ENCODE measurements around the gene DCLK2.

The DCLK2 gene

DNA sequence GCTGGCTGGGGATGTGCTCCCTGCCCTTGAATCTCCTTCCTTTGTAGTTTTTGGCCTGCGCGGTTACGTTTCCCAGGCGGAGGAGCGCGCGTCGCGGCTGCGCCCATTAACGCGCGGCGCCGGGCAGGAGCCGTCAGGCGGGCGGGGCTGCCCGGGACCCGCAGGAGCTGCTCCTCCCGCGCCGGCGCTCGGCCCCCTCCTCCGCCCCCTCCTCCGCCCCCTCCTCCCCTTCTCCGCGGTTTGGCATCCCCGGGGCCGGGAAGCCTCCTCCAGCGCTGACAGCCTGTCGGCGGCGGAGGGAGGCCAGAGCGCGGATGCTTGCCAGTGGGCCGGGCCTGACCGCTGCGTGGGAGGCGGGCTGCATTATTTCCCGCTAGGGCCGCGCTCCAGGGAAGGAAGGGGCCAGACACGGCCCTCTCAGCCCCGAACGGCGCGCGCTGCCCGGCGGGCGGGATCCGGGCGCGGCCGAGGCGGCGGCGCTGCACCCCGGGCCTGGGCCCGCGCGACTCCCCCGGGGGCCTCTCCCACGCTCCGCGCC lies at the start of gene DCLK2:
Gene DCLK2, plus strand, starts transcription at position 405 of the 538 bp plus-strand sequence. CDS start 583 bp downstream, outside the sequence.
- TF ChIP-seq POLR2A (IDR thresholded peaks at IDR 0.05; ENCODE audit: low read depth, low read length), result peak; percentile 56
- FAIRE-seq, result no peak
- peak; percentile 53 for DNase-seq (ENCODE audit: insufficient read length, low spot score)

DNA sequence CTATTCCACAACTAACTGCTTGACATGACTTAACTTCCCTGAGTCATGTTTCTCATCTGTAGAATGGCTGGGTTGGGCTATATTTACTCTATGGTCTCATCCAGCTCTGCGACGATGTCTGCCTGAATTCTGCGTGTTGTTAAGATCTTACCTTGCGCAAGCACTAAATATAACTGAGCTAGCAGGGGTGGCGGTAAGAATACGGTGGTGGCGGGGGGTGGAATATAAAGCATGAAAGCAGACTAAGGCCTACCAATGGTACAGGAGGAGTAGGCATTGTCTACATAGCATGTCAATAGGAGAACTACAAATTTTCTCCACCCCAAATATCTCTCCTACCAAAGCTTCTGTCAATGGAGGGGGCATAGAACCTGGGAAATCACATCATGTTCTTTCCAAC lies 45.7 kb upstream of the DCLK2 start:
- no peak for TF ChIP-seq POLR2A (IDR thresholded peaks at IDR 0.05; ENCODE audit: low read depth, low read length)
- DNase-seq (ENCODE audit: insufficient read length, low spot score) (no peak), FAIRE-seq (no peak)

DNA sequence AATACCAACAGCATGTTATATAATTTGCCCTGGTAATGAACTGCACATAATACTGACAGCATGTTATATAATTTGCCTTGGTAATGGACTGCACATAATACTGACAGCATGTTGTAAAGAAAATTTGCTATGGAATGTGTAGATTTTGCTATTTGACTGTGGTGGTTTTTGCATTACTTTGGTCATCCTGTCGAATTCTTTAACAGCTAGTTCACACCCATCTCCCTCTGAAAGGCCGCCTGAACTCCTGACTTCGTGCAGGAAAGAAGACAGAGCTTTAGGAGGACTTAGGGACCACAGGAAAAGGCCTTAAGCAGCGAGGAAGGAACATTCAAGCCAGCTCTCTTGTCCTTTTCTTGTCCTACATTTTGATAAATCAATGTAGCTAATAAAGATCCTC lies 45.2 kb upstream of the DCLK2 start:
- no peak for FAIRE-seq
- TF ChIP-seq POLR2A (IDR thresholded peaks at IDR 0.05; ENCODE audit: low read depth, low read length), result no peak
- no peak for DNase-seq (ENCODE audit: insufficient read length, low spot score)

GRCh38 chr4:150033901-150034300 lies 44.3 kb upstream of the DCLK2 start:
- FAIRE-seq, result no peak

DNA sequence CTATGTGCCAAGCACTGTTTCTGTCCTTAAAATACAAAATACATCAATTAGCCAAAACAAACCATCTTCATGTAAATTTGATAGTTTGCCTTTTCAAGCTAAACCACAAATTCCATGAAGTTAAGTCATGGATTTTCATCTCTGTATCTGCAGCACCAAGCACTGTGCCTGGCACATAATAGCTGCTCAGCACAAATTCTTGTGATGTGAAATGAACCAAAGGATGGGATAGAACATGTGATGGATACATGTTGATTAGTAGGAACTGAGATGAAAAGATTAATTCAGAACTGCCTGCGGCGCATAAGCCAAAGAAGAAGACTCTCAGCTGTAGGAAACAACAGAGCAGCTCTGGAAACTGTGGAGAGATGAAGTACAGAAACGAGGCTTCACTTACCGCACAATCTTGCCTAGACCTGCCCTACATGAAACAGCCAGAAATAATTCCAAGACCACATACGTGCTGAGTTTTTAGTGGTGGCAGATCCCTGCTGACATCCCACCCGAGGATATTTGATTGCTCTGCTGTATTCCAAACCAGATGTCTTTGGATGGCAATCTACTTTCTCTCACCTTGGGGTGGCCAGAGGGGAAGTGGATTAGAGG lies 40.9 kb upstream of the DCLK2 start:
- no peak for TF ChIP-seq POLR2A (IDR thresholded peaks at IDR 0.05; ENCODE audit: low read depth, low read length)
- FAIRE-seq (no peak), DNase-seq (ENCODE audit: insufficient read length, low spot score) (no peak)

More at GRCh38 chr4:150033901-150034300, 44.3 kb upstream of the DCLK2 start:
- TF ChIP-seq POLR2A (IDR thresholded peaks at IDR 0.05; ENCODE audit: low read depth, low read length), result no peak
- no peak for DNase-seq (ENCODE audit: insufficient read length, low spot score)

DNA sequence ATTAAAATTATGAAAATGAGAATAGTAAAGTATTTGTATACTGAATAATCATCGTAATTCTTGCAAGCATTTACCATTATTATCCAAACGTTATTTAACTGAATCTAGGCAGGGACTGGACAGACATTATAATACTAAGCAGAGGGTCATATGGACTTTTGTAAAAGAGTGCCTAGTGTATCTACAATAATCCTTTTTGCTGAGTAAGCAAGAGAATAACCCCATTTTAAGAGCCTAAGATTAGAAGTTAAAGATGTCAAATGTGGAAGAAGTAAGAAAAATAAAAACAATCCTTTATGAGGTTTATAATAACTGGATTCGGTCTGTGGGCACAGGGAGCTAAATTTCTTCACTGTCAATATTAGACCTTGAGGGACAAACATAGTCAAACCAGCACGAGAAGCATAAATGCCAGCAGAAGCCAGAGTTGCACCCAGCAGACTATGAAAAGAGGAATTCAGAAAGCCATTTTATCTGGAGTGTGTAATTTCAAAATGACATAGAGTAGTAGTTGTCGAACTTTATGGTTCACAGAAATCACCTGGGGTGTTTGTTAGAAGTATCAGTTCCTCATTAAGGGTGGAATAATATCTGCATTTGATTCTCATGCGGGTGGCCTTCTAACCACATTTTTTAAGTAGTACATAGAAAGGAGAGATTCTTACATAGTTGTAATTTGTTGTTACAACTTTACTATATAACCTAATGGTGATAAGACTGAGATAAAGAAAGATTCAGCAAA lies 39.7 kb upstream of the DCLK2 start:
- FAIRE-seq (no peak), DNase-seq (ENCODE audit: insufficient read length, low spot score) (no peak)
- no peak for TF ChIP-seq POLR2A (IDR thresholded peaks at IDR 0.05; ENCODE audit: low read depth, low read length)

- no peak for TF ChIP-seq POLR2A (IDR thresholded peaks at IDR 0.05; ENCODE audit: low read depth, low read length)
- no peak for DNase-seq (ENCODE audit: insufficient read length, low spot score)
Measured at GRCh38 chr4:150039274-150040127, 38.7 kb upstream of the DCLK2 start.

DNA sequence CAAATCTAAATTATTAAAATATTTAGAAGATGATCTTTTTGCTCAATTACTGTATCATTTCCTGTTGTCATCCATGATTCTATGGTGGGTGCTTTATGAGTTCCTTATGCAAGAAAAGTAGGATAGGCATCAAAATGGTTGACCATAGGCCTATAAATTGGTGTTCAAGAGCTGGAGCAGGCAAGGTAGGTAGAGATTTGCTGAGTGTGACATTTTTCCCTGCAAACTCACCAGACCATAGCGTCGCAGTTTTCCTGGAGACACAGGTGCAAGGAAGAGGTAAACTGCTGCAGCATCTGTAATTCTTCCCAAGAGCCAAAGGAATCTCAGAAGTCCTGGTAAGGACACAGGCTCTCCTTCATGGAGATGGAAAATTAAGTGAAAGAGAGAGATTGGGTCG lies 33.7 kb upstream of the DCLK2 start:
- DNase-seq (ENCODE audit: insufficient read length, low spot score) (no peak), FAIRE-seq (no peak)
- TF ChIP-seq POLR2A (IDR thresholded peaks at IDR 0.05; ENCODE audit: low read depth, low read length), result no peak

More at GRCh38 chr4:150039274-150040127, 38.7 kb upstream of the DCLK2 start:
- FAIRE-seq, result no peak

DNA sequence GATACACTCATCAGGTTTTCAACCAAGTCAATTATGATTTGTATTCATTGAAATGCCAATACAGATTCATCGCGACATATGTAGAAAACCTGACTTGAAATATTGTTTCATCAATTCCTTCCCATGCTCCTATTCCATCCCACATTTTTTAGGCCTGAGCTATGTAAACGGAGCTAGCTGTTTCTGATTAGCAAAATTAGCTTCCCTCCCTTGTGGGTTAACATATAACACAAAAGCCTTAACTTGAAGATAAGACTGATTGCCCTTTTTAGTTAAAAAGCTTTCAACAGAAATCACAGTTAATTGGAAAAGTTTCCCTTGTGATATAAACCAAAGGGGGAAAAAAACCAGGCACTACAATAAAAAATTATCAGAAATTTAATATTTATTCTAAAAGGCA lies 32.8 kb upstream of the DCLK2 start:
- no peak for FAIRE-seq
- TF ChIP-seq POLR2A (IDR thresholded peaks at IDR 0.05; ENCODE audit: low read depth, low read length), result no peak
- no peak for DNase-seq (ENCODE audit: insufficient read length, low spot score)

GRCh38 chr4:150046728-150047217 lies 31.5 kb upstream of the DCLK2 start:
- FAIRE-seq (no peak), DNase-seq (ENCODE audit: insufficient read length, low spot score) (no peak)
- no peak for TF ChIP-seq POLR2A (IDR thresholded peaks at IDR 0.05; ENCODE audit: low read depth, low read length)

DNA sequence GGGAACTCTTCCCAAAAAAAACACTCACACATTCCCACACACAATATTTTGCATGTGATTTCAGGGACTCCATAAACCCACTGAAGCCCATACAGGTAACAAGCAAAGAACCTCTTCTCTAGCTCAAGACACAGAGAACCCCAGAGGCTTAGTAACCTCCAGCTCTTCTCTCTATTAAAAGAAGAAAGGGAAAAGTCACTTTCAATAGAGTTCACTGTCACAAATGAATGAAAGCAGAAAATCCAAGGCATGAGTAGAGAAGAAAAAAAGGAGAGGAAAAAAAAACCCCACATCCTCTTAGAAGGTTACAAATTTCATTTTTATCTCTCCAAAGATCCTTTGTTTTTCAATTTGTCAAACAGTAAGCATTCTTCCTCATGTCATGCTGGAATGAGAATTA lies 30.7 kb upstream of the DCLK2 start:
- no peak for TF ChIP-seq POLR2A (IDR thresholded peaks at IDR 0.05; ENCODE audit: low read depth, low read length)
- DNase-seq (ENCODE audit: insufficient read length, low spot score) (no peak), FAIRE-seq (no peak)

GRCh38 chr4:150049682-150050081 lies 28.6 kb upstream of the DCLK2 start:
- no peak for TF ChIP-seq POLR2A (IDR thresholded peaks at IDR 0.05; ENCODE audit: low read depth, low read length)
- FAIRE-seq, result no peak
- no peak for DNase-seq (ENCODE audit: insufficient read length, low spot score)

GRCh38 chr4:150050566-150050965 lies 27.7 kb upstream of the DCLK2 start:
- DNase-seq (ENCODE audit: insufficient read length, low spot score) (no peak), FAIRE-seq (no peak)
- no peak for TF ChIP-seq POLR2A (IDR thresholded peaks at IDR 0.05; ENCODE audit: low read depth, low read length)

GRCh38 chr4:150051111-150051510 lies 27.1 kb upstream of the DCLK2 start:
- no peak for DNase-seq (ENCODE audit: insufficient read length, low spot score)
- TF ChIP-seq POLR2A (IDR thresholded peaks at IDR 0.05; ENCODE audit: low read depth, low read length), result no peak
- FAIRE-seq, result no peak
